ENCODE data around the gene ABL1. TPM values are rescaled to one million over a fixed set of nuclear protein-coding genes. Genes with fewer than 3 reads are reported as not detected.
A peak's percentile ranks its signal among the peaks of the same experiment; 100 is the strongest.

The ABL1 gene
- total RNA-seq, 1 experiment from 2014 or later, result 27.9 TPM

DNA sequence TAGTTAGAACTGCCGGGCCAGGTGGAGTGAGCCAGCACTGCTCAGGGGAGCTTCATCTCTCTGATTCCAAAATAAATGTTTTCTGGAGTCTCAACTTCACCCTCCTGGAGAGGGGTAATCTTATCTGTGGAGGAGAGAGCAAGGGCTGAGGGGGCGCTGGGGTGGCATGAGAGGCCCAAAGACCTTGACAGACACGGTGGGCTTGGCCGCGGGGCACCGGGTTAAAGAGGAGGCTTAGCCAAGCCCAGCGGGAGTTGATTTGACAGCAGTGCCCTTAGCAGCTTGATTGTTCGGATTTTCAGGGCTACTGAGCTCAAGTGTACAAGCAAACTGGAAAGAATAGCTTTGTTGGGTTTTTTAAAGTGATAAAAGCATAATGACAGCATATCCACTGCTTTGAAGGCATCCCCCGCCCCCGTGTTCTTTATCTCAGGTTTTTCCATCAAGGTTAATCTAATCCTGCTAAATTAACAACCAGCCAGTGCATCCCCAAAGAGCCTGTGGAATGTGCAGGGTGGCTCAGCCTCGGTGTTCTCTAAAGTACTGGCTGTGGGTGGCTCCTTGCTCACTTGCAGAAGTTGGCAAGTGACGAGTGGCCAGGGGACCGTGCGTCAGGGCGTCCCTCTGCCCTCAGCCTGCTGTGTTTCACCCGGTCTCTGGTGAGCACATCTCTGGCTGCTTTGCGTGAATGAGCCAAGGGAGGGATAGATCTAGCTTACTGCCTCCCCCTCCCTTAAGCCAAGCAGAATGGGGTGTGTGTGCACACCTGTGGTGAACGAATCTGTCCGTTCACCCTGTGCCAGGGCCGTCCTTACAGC lies 56.0 kb downstream of the ABL1 start:
- DNase-seq (ENCODE audit: low read depth), result no peak

DNA sequence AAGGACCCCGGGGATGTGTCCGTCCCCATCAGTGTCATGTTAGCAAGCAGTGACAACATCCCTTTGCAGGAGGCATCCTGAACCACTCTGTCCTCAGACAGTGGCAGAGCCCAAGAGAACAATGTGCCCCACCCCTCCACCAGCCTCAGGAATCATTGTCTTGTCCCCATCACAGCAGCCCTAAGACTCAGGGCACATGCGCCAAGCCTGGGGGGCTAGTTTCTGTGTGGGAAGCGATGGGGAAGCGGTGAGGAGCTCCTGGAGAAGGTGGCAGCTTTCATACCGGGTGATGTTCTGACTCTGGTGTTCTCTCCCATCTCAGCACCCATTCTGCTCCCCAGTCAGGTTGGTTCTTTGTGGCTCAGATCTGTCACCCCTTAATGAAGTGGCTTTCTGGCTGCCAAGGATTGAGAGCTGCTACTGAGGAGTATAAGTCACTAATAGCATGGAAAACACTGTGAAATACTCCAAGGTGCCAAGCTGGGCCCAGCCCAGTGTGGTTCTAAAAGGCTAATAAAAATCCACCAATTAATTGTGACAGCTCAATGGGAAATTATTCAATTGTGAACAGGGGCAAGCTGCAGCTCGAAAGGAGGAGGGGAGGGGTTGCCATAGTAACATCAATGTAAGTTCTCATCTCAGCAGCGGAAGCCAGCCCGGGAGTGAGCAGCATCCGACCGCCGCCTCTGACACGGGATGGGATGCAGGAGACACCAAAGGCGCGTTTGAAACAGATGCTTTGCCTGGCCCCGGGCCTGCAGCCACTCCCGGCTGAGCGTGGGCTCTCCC lies 56.8 kb downstream of the ABL1 start:
- DNase-seq (ENCODE audit: low read depth), result no peak

DNA sequence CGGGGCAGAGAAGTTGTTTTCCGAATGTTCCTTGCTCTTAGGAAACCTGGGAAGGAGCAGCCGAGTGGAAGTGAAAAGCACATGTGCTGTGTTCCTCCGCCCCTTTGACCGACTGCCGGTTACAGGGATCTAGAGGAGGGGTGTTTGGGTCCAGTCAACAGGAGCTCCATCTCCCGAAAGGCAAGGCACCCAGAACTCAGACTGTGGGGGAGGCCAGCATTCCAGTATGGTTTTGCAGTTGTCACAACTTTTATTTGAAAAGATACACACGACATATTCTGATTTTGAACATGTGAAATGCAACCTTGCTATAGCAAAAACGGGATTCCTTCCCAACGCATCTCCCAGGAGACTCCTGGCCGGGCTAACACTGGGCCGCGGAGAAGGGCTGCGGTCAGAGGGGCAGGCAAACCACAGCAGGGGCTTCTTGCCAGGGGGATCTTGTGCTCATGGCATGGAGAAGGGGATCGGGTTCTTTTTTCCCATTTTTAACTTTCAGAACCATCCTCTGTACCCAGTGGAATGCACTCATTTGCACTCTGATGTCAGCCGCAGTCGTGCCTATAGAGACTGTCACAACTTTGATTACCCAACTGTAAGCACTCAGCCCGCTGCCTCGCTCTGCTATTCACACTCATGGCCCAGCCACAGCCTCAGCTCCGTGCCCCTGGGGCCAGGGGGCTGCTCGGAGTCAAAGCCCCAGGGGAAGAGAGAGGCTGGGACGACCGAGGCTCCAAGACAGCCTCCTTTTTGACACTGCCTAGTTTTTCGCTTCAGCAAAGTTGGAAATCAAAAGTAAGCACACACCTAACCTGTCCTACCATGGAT lies 57.6 kb downstream of the ABL1 start:
- DNase-seq (ENCODE audit: low read depth), result no peak

DNA sequence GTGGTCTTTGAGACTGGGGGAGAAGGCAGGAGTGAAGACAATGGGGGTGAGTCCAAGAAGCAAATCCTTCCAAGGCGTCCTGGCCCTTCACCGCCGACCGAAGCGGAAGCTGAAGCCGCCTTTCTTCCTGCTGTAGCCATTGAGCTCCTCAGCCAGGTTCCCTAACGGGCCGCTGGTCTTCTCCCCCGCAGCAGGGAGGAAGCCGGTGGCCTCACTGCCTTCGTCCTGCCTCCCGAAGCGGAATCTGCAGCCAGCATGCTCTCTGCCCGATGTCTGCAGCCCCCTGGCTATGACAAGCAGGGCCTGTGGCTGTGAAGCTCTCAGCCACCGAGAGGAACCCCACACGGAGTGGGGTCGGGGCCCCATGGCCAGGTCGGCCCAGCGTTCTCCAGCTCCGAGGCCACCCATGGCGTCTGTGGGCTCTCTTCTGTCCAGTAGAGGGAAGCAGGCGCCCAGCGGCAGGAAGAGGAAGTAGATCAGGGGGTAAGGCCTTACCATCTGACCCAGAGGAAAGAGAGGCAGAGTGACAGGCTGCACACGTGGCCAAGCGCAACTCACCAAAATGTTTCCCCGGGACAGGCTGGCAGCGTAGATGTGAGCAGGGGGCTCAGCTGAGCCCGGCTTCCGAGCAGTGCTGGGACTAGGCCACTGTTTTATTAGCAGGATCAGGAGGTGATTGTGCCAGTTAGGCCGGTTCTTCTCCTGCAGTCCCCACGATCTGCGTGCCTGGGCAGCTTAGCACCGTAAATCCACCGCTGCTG lies 58.5 kb downstream of the ABL1 start:
- DNase-seq (ENCODE audit: low read depth), result no peak

DNA sequence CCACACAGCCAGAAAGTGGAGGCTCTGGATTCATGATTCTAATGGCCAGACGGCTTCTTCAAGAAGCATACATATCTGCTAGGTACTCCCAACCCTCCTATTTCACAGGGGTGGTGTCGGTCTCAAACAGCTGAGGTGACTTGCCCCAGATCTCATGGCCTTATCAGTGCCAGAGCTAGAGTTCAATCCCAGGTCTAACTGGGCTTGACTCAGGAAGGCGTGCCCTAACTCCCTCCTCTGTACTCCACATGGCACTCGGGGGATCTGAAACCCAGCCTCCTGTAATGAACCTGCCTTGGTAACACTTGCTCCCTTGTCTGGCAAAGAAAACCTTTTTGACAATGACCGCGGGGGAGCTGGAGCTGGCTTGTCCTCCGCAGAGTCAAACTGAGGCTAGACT lies 59.5 kb downstream of the ABL1 start:
- DNase-seq (ENCODE audit: low read depth), result no peak

DNA sequence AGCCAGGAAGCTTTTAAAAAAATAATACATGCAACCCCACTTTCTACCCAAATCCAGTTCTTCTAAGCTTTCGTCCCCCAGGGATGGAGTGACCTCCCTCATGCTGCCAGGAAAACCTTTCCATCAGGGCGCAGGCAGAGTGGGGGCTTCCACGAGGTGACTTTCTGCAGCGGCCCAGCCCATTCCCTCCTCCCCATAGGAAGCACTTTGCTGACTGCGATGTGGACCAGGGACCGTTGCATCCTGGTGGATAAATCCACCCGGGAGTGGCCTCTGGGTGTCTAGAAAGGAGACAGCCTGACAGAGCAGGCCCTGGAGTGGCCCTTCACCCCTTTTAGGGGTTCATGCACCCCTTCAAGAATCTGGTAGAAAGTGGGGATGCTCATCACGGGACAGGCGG lies 60.0 kb downstream of the ABL1 start:
- no peak for DNase-seq (ENCODE audit: low read depth)

DNA sequence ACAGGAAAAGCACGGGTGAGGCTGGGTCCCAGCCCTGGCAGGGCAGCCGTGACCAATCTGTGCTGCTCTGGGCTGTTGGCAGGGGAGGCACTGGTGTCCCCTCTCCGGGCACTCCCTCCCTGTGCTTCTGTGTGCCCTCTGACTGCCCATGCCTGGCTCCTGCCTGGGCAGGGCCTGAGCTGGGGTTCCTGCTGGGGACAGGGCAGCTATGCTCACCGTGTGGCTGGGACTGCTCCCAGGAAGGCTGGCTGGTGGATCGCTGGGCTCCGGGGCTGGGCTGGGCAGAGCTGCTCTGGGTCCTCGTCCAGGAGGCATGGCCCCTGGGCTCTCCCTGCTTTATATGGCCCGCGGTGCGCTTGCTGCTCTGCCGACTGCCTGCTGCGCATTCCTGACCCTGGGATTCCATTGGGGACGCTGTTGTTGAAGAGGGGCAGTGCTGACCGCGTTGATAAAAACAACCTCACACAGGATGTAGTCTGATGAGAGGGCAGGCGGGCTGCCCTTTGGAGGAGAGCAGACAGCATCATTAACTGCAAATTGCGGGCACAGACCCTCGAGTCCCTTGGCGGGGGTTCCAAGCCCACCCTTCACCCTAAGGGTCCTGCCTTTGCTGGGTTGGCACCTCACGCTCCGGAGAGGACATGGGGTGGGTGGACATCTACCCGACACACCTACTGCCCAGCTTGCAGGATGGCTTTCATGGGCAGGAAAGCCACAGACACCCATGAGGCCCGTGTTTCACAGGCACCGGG lies 60.6 kb downstream of the ABL1 start:
- peak; percentile 38 for DNase-seq (ENCODE audit: low read depth)

DNA sequence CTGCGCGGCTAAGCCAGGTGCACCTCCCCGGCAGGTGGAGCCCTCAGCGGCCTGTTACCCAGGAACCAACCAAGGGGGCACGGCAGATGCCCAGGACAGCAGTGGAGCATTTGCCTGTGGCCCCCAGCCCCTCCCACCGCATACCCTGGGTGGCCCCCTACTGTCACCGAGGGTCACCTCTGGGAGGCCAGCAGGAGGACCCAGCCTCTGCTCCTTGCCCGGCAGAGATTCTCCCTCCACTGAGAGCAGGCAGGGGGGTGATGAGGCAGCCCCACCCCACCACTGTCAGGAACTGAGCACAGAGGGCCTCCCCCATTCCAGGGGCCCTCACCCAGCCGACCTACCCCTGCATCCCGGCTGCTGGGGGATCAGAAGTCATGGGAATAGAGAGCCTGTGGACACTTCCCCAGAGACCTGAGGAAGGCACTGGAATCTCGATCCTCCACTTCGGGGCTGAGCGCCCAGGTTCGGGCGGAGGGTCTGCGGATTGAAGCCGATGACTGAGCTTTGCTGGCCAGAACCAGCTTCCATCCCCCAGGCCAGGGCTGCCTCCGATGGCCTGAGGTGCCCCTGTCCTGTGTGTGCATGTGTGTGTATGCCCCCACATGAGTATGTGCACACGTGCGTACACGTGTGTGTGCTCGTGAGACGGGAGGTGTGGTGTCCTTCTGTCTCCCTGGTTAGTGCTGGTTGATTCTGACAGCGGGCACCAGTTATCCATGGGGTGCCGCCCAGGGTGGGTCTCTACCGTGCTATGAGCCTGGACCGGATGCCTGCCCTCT lies 61.4 kb downstream of the ABL1 start, which contains the start of gene QRFP:
QRFP (minus strand) TSS at position 580 of the 782 bp plus-strand sequence. CDS start 2,974 bp downstream, outside the sequence.
- DNase-seq (ENCODE audit: low read depth), result peak; percentile 47

DNA sequence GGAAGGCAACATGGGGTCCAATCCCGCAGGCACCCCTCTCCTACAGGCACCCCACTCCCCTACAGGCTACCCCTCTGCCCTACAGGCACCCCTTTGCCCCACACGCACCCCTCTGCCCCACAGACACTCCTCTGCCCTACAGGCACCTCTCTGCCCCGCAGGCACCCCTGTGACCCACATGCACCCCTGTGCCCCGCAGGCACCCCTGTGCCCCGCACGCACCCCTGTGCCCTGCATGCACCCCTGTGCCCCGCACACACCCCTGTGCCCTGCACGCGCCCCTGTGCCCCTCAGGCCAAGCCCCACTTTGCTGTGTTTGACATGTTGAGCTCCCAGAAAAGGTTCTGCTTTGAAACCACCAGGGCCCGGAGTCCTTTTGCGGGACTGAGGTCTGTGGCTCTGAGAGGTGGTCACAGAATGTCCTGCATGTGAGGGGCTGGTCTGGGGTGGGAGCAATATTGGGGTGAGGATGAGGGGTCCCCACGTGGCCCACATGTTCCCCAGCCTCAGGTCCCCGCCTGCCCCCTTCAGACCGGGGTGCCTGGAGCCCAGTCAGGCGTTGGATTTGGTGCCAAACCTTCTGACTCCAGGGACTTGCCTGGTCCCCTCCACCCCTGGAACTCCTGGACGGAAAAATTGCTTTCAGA lies 62.2 kb downstream of the ABL1 start:
- no peak for DNase-seq (ENCODE audit: low read depth)

DNA sequence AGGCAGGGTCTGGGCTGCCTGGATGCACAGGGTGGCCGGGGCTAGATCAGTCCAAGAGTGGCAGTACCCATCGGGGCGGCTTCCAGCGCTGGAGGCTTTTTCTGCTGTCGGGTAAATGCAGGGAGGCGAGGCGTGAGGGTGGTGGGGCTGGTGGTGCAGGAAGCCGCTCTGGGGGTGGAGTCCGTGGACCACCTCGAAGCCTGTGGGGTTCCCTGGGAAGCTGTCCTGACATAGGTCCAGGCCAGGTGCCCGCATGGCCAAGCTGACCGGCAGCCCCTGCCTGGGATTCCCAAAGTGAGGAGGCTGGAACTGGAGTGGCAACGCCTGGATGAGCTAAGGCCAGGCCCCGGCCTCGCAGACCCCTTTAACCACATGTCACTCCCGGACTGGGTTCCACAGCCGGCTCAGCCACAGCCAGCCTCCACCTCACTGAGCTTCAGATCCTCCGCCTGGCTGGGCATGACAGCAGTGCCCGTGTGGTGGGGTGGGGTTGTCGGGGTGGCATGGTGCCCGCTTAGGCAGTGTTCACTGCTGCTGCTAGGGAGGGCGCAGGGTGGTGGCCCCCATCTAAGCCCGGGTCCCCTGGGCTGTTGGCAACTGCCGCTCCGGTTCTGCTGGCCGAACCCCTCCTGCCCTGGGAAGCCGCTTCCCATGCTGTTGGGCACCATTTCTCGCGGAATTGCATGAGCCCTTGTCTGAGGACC lies 62.9 kb downstream of the ABL1 start:
- peak; percentile 40 for DNase-seq (ENCODE audit: low read depth)

DNA sequence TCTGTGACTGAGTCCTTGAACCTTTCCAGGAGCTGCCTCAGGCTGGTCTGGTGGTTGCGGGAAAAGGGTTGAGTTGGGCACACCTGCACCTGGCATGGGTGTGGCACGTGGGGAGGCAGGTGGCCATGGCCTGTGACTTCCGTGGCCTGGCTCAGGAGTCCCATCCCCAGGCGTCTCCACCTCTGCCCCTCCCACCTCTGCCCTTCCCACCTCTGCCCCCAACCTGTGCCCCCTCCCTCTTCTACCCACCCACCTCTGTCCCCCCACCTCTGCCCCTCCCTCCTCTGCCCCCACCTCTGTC lies 63.4 kb downstream of the ABL1 start:
- no peak for DNase-seq (ENCODE audit: low read depth)

DNA sequence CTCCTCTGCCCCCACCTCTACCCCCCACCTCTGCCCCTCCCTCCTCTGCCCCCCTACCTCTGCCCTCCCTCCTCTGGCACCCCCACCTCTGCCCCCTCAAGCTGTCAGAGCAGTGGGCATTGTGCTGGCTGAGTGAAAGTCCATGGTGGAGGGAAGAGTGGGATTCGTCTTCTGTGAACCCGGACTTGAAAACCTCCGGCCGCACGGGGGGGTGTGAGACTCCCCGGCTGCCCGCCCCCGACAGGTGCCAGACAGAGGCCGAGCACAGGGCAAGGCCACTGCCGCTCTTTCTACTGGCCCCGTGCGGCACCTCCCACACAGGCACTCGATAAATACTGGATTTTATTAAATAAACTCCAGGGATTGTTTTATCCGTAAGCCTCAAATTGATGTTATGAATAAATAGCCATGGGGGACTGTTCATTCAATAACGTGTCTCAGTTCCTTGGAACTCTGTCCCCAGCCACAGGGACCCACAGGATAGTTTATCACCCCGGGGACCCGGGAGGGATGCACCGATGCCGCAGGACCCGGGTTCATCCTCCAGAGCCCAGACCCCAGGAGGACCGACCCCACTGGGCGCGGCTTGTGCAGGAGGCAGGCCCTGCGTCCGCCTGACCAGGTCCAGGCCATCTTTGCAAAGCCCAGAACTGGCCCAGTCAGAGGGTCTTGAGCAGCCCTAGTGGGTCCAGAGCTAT lies 64.1 kb downstream of the ABL1 start:
- DNase-seq (ENCODE audit: low read depth), result no peak

DNA sequence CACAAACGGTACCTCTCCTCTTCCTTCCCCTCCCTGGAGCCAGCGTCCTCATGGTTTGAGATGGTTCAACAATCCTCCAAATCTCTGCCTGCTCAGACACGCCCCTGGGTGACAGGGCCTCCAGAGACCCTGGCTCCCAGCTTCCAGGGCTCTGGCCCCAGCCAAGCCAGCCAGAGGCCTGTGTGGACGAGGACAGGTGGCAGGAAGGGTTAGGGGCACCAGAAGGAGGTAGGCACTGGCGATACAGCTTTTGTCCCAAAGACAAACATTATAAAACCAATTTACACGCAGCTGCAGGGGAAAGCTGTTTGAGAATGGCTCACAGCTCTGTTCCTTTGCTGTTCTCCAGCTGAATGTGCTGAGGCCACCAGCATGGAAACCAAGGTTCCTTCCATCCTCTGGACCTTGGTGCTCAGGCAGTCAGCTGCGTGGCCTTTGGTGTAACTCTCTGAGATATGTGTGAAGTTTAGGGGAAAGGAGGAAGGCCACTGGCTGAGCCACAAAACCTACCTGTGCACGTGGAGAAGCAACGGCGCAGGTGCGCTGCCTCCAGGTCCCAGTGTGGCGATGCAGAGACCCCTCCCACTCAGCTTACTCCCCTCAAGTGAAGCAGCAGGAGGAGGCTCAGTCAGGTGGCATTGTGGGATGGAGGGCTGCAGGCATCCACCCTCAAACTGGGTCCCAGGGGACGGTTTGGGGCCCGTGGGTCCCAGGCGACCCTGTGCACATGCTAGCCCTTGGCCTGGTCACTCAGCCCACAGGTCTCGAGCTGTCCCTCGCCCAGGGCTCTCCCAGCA lies 65.8 kb downstream of the ABL1 start:
- DNase-seq (ENCODE audit: low read depth), result no peak

DNA sequence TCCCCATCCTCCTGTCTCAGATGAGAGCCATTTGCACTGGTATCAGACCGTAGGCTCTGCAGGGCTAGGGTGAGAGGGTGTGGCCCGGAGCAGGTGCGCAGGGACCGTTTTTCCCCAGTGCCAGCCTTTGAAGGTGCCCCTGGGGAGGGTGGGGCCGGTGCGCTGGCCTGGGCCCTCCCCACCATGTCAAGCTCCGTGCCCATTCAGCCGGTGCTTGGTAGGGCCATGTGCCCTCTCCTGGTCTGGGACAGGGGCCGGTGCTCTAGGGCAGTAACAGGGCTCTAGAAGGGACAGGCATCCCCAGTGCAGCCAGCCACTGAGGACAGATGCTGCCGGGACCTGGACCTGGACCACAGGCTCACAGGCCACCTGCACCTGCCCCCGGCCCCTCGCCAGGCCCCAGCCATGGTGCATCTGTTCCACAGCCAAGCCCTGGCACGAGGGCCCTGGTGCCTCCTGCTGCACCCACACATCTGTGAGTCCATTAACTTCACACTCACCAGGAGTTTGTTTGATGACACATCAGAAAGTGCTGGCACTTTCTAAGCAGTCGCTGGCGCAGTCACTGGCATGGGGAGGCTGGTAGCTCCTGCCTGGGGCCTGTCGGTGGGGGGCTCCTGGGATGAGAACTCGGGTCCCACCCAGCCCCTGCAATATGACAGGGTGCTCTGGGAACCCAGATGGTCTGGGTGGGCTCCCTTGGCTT lies 66.6 kb downstream of the ABL1 start:
- DNase-seq (ENCODE audit: low read depth), result no peak

DNA sequence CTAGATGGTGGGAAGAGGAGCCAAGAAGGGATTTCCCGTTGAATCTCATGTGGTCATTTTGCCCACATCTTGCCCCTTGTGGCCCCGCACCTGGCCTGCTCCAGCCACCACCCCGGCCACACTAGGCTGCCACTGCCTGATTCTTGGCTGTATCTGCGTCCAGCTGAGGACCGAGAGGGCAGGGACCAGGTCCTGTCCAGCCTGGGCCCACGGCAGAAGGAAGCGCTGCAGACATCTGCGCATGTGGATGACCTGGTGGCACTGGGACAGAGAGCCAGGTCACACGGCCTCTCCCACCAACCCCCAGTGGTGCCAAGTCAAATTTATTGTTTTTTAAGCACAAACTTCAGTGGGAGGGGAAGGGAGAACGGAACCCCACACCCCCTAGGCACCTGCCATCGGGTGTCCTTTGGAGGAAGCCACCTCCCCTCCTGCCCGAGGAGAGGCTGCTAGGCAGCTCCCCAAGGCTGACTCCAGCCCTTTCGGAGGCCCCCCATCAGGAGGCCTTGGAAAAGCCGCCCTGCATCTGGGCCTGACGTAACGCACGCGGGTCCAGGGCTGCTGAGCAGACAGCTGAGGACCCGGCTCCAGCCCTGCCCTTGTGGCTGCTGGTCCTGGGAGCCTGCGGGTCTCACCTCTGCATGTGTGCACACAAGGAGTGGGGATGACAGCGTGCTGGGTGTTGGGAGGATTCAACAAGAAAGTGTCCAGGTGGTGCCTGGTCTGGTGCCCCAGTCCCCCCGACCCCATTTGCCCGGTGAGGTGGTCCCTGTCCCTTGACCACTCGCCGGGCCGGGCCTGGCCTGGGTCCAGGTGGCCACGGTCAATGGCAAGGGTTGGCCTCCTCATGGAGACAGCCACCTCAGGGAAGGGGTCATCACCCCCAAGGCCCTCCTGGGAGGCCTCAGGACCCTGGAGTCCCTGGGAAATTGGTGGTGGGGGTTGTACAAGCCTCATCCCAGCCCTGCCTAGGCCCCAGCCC lies 67.4 kb downstream of the ABL1 start:
- no peak for DNase-seq (ENCODE audit: low read depth)
